Activated gamma-delta T cell (primary cell): Measurements from ENCODE around the gene KCNH1.

Experiments used
- DNase-seq: peaks from one replicate; lab custom pipeline; 2025; lab: John Stamatoyannopoulos, UW
- total RNA-seq, 2 donors: gene quantifications; one replicate each; lab custom pipeline; 2026; lab: John Stamatoyannopoulos, UW

The KCNH1 gene
- total RNA-seq = 0 reads per million in 2 donors

GRCh38 chr1:211133836-211134669 lies at the start of gene KCNH1:
Gene KCNH1 (minus strand): TSS chr1:211134148. CDS start chr1:211133945, 203 bp downstream.
- DNase-seq = peak; percentile 52

GRCh38 chr1:211182746-211183145 lies 48.8 kb upstream of the KCNH1 start:
- no peak for DNase-seq

- no peak for DNase-seq
Measured at GRCh38 chr1:211174375-211174774, 40.4 kb upstream of the KCNH1 start.

- DNase-seq = no peak
Measured at GRCh38 chr1:211172657-211173056, 38.7 kb upstream of the KCNH1 start.

GRCh38 chr1:211169353-211169752 lies 35.4 kb upstream of the KCNH1 start:
- DNase-seq = no peak

- DNase-seq = no peak
Measured at GRCh38 chr1:211158866-211159265, 24.9 kb upstream of the KCNH1 start.

GRCh38 chr1:211155040-211155439 lies 21.1 kb upstream of the KCNH1 start:
- no peak for DNase-seq

- no peak for DNase-seq
Measured at GRCh38 chr1:211153932-211154331, 20.0 kb upstream of the KCNH1 start.

GRCh38 chr1:211148366-211148765 lies 14.4 kb upstream of the KCNH1 start:
- no peak for DNase-seq

- no peak for DNase-seq
Measured at GRCh38 chr1:211145944-211146343, 12.0 kb upstream of the KCNH1 start.

- DNase-seq = no peak
Measured at GRCh38 chr1:211135342-211135950, 1.5 kb upstream of the KCNH1 start.

- no peak for DNase-seq
Measured at GRCh38 chr1:211133393-211133835, 534 bp downstream of the KCNH1 start.

GRCh38 chr1:211132721-211133392 lies 1.1 kb downstream of the KCNH1 start:
- no peak for DNase-seq

GRCh38 chr1:211129776-211130175 lies 4.2 kb downstream of the KCNH1 start:
- DNase-seq = no peak

GRCh38 chr1:211127166-211127565 lies 6.8 kb downstream of the KCNH1 start:
- DNase-seq = no peak

- DNase-seq = no peak
Measured at GRCh38 chr1:211126622-211127021, 7.3 kb downstream of the KCNH1 start.

- DNase-seq = no peak
Measured at GRCh38 chr1:211118407-211119102, 15.4 kb downstream of the KCNH1 start.

GRCh38 chr1:211114446-211114845 lies 19.5 kb downstream of the KCNH1 start:
- no peak for DNase-seq

GRCh38 chr1:211113566-211113965 lies 20.4 kb downstream of the KCNH1 start:
- DNase-seq = no peak

GRCh38 chr1:211111351-211111750 lies 22.6 kb downstream of the KCNH1 start:
- DNase-seq = no peak

GRCh38 chr1:211101481-211101880 lies 32.5 kb downstream of the KCNH1 start:
- no peak for DNase-seq

GRCh38 chr1:211099393-211099792 lies 34.6 kb downstream of the KCNH1 start:
- no peak for DNase-seq
